Measurements from ENCODE around the gene KRT81.

Gene KRT81

GRCh38 chr12:52238207-52238840, 53.0 kb downstream of the KRT81 start:
- no peak for DNase-seq

DNA sequence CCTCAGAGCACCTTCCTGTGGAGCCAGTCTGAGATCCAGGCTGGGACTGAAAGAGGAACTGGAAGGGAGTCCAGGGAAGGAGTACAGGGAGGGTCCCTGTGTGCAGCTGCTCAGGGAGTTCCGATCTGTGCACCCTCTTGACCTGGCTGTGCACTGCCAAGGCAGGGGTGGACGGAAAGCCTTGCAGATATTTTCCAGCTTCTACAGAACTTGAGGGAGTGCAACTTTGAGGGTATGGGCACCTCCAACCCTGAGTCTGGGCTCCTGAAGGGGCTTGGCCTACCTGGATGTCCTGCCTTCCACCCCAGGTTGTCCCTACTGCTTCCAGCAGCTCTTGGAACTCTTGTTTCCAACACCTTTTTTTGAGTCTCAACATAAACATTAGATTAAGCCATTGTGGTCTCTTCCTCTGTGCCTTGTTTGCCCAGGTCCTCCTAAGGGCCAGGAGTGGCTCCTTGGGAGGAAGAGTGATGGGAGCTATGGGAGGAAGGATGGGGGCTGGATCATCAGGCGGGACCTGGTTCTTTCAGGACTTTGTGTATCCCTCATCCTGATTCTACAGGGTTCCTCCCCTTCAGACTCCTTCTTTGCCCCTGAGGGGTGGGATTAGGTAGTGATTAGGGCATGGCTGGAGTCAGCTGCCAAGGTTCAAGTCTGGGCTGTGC, 54.8 kb downstream of the KRT81 start:
- DNase-seq = no peak
